Measurements from ENCODE around the gene CACNA1S.

Gene CACNA1S

DNA sequence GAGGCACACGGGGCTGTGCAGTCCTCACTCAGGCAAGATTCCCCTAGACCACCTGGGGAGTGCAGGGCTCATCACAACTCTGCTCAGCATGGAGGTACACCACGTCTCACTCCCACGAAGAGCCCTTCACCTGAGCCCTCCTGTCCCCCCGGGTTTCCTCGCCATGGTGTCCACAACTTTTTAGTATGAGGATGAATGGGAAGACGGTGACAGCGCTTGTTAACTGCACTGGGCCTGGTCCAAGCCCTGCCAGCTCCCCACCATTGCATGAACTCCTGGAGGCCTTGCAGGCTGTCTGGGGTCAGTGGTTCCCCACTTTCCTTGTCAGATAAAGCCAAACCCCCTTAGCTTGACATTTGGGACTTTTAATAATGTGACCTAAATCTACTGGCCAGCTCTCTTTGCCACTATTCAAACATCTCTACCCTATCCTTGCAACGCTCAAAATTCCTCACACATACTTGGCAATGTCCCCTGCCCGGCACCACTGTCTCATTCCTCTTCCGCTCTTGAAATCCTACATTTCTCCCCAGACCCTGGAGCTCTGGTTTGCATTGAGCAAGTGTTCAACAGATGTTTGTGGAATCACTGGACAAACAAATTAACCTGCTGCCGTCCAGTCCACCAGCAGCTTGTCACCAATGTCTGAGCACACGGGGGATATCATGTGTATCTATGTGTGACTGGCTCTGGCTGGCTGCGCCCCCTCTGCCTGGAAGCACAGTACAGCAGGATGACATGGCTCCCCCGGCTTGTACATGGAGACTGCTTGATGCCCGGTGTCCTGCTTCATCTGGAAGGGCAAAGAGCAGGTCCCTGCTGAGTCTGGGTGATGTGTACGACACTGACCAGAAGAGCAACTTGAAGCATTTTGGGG is 30.9 kb upstream of the CACNA1S start:
- TF ChIP-seq, protein P1, sequence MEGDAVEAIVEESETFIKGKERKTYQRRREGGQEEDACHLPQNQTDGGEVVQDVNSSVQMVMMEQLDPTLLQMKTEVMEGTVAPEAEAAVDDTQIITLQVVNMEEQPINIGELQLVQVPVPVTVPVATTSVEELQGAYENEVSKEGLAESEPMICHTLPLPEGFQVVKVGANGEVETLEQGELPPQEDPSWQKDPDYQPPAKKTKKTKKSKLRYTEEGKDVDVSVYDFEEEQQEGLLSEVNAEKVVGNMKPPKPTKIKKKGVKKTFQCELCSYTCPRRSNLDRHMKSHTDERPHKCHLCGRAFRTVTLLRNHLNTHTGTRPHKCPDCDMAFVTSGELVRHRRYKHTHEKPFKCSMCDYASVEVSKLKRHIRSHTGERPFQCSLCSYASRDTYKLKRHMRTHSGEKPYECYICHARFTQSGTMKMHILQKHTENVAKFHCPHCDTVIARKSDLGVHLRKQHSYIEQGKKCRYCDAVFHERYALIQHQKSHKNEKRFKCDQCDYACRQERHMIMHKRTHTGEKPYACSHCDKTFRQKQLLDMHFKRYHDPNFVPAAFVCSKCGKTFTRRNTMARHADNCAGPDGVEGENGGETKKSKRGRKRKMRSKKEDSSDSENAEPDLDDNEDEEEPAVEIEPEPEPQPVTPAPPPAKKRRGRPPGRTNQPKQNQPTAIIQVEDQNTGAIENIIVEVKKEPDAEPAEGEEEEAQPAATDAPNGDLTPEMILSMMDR (IDR thresholded peaks at IDR 0.05): no peak

DNA sequence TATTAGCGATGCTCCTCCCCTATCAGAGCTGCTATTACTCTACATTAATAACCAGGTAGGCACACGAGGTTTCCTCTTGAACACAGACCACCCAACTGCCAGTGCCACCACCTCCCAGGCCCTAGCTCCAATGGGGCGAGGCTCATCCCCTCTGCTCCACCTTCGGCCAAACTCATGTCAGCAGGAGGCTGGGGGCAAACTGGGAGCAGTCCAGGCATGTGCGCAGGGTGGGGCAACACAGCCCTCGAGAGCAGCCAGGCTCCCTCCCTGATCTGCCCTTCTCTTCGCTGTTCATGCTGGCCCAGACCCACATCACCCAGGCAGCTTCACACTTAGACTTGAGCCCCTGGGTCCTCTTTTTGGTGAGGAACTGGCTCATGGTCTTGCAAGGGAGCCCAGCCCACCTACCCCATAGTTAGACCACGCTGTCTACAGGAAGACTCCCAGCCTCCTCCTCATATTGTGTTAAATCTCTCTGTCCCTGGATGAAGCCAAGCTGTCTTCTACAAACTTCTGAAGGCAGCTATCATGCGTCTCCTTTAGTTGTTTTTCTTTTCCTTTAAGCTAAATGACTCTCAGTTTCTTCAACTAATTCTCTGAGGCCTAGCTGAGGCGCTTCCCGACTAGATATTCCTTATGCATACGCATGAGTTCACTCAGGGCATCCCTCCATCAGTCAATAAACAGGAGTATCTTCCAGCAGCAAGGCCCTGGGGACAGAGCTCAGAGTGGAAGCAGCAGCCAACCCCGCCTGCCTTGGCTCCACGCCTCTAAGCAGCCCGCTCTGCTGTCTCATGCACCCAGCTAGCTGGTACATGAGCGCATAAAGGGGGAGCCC is 30.0 kb upstream of the CACNA1S start:
- TF ChIP-seq, protein P1 (IDR thresholded peaks at IDR 0.05): no peak

DNA sequence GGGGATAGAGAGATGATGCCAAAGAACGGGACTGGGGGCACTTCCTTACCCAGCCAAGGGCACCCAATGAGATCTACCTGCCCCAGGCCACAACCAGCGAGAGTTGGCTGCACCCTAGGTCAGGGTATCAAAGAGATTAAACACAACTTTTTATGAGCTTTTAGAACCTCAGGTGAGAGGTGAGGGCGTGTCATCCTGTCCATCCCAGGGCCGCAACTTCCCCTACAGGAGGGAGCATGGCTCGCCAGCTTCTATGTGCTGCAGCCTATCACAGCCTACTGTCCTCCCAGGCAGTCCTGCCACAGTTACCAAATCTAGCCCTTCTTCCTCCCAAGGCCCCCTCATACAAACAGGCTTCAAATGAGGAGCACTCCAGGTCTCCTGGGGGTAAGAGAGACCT is 29.2 kb upstream of the CACNA1S start:
- TF ChIP-seq, protein P1 (IDR thresholded peaks at IDR 0.05): no peak

DNA sequence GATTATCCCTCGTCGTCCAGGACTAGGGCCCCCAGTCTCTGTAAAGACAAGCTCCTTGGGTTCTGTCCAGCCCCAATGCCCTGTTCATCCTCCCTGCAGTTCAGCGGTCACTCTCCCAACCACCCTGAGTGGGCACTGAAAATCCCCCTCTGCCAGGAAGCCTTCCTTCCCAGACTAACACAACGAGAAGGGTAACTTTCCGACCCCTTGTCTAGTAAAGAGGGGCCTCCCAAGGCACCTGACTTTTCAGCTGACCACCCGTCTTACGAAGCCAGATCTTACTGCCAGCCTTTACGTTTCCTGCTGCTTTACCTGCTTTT is 28.7 kb upstream of the CACNA1S start:
- TF ChIP-seq, protein P1 (IDR thresholded peaks at IDR 0.05): no peak

DNA sequence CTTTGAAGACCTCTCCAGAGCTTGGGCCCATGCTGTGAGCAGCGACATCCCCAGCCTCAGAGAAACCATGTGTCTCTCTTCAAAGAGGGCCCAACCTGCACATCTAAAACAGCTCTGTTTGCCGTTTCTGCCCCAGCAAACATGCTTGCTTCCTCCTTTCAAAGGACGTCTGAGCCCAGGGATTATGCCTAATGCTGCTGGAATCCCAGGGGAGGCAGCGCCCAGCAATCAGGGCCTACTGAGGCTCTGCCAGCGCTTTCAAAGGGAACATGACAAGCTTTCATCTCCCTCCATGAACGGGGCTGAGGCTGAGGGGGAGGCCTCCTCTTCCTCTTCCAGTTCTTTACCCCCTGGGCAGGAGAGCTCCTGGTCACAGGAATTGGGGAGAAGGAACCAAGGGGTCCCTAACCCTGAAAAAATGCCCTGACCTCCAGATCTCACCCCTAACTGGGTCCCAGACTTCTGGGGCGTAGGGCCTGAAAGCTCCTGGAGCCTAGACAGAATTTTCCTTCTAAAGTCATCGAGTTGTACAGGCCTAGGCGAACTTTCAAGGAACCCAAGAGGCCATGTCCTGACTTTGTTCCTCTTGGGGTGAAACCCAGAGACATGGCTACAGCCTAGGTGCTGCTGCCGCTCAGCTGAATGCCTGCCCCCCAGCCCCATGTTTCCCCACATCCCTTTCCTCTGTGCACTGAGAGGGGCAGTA is 28.2 kb upstream of the CACNA1S start:
- TF ChIP-seq, protein P1 (IDR thresholded peaks at IDR 0.05): no peak

DNA sequence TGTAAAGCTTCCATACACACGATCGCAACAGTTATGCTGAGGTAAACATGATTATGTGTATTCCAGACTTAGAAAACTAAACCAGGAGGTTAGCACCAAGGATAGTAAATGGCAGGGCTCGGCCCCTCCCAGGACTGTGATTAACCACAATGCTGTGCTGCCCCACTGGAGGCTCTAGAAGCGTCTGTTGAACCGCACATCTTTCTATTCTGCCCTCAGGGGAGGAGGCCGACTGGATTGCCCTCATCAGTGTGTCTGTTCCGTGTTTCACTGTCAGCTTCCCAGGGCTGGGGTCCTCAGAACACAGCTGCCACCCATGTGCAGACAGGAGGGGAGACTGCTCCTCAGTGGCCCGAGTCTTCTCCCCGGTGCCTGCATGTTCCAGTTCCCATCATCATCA is 27.5 kb upstream of the CACNA1S start:
- TF ChIP-seq, protein P1 (IDR thresholded peaks at IDR 0.05): no peak

DNA sequence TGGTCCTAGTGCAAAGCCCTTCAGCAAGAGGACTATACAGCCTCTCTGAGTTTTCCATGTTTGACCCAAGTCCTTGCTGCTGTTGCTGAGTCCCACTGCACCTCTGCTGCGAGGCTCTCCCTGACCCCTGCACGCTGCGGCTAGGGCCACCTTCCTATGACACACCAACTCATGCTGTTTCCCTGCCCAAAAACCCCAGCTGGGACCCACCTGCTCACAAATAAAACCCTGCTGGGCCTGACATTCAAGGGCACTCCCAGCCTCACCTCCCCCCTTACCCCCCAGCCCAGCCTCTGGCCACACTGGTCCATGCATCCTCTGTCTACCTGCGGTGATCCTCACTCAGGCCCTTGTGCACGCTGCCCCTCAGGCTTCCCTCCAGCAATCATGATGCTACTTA is 27.1 kb upstream of the CACNA1S start:
- TF ChIP-seq, protein P1 (IDR thresholded peaks at IDR 0.05): no peak
